H9 (cell line): ENCODE results near the gene MAPK8. TPM values are rescaled to one million over a fixed set of nuclear protein-coding genes. Genes with fewer than 3 reads are reported as not detected.

Experiments
- DNase-seq: peaks from one replicate; pipeline ENCODE4 v3.0.0-alpha.2; 2017
- H2AFZ ChIP-seq: one replicate; pipeline ENCODE4 v1.6.1; 2013; ENCODE audit warnings: mild to moderate bottlenecking, low read length, control low read depth, moderate library complexity
- H2AK5ac ChIP-seq: 2 replicates; pipeline ENCODE4 v1.6.1; 2013; ENCODE audit warnings: low read length, control low read depth, mixed read lengths; ENCODE audit not compliant: insufficient read length
- H2BK120ac ChIP-seq: one replicate; pipeline ENCODE4 v1.6.1; 2013; ENCODE audit warnings: low read depth, mild to moderate bottlenecking, low read length, control low read depth, inconsistent platforms; ENCODE audit not compliant: poor library complexity, severe bottlenecking
- H2BK12ac ChIP-seq: 2 replicates; pipeline ENCODE4 v1.6.1; 2013; ENCODE audit warnings: low read length, control low read depth, mixed read lengths, low read depth; ENCODE audit not compliant: insufficient read length
- H2BK15ac ChIP-seq: 2 replicates; pipeline ENCODE4 v1.6.1; 2013; ENCODE audit warnings: low read depth, low read length, control low read depth
- H2BK20ac ChIP-seq: one replicate; pipeline ENCODE4 v1.6.1; 2013; ENCODE audit warnings: low read depth, mild to moderate bottlenecking, low read length, control low read depth, inconsistent platforms; ENCODE audit not compliant: poor library complexity, severe bottlenecking
- H2BK5ac ChIP-seq: 2 replicates; pipeline ENCODE4 v1.6.1; 2013; ENCODE audit warnings: low read length, control low read depth, mixed read lengths; ENCODE audit not compliant: insufficient read length
- H3K14ac ChIP-seq: 2 replicates; pipeline ENCODE4 v1.6.1; 2013; ENCODE audit warnings: low read length, control low read depth; ENCODE audit not compliant: insufficient read depth
- H3K18ac ChIP-seq: 2 replicates; pipeline ENCODE4 v1.6.1; 2013; ENCODE audit warnings: low read depth, mild to moderate bottlenecking, mixed read lengths, low read length, control low read depth; ENCODE audit not compliant: insufficient read length
- H3K23ac ChIP-seq: 2 replicates; pipeline ENCODE4 v1.6.1; 2013; ENCODE audit warnings: low read length, control low read depth, mixed read lengths, low read depth; ENCODE audit not compliant: insufficient read length
- H3K23me2 ChIP-seq: 2 replicates; pipeline ENCODE4 v1.6.1; 2013; ENCODE audit warnings: low read depth, mild to moderate bottlenecking, mixed read lengths, low read length, control low read depth; ENCODE audit not compliant: insufficient read length, poor library complexity, severe bottlenecking
- H3K27ac ChIP-seq: 2 replicates; pipeline ENCODE4 v1.5.1; 2013; ENCODE audit warnings: low read length, control low read depth, mixed read lengths, low read depth; ENCODE audit not compliant: insufficient read length
- H3K27me3 ChIP-seq: 2 replicates; pipeline ENCODE4 v1.6.1; 2013; ENCODE audit warnings: low read length, control low read depth, inconsistent platforms; ENCODE audit not compliant: insufficient read depth
- H3K4ac ChIP-seq: 2 replicates; pipeline ENCODE4 v1.6.1; 2013; ENCODE audit warnings: low read depth, mild to moderate bottlenecking, control low read depth, inconsistent platforms, low read length, moderate library complexity
- H3K4me1 ChIP-seq: 2 replicates; pipeline ENCODE4 v1.6.1; 2013; ENCODE audit warnings: low read length, control low read depth, inconsistent platforms; ENCODE audit not compliant: insufficient read depth
- H3K4me2 ChIP-seq: 2 replicates; pipeline ENCODE4 v1.6.1; 2013; ENCODE audit warnings: low read length, control low read depth, mixed read lengths; ENCODE audit not compliant: insufficient read length, insufficient read depth
- H3K56ac ChIP-seq: 2 replicates; pipeline ENCODE4 v1.6.1; 2013; ENCODE audit warnings: low read depth, mild to moderate bottlenecking, mixed read lengths, low read length, control low read depth; ENCODE audit not compliant: insufficient read length
- H3K79me1 ChIP-seq: 2 replicates; pipeline ENCODE4 v1.6.1; 2013; ENCODE audit warnings: low read depth, mild to moderate bottlenecking, moderate library complexity, low read length, control low read depth, inconsistent platforms; ENCODE audit not compliant: insufficient read depth, poor library complexity, severe bottlenecking
- H3K79me2 ChIP-seq: 2 replicates; pipeline ENCODE4 v1.6.1; 2013; ENCODE audit warnings: low read length, control low read depth, inconsistent platforms; ENCODE audit not compliant: insufficient read depth
- H3K9ac ChIP-seq: 2 replicates; pipeline ENCODE4 v1.6.1; 2013; ENCODE audit warnings: low read length, control low read depth, mixed read lengths; ENCODE audit not compliant: insufficient read length; ENCODE audit errors: extremely low read depth
- H3K9me3 ChIP-seq: one replicate; pipeline ENCODE4 v1.6.1; 2013; ENCODE audit warnings: low read depth, low read length, inconsistent platforms; ENCODE audit not compliant: control insufficient read depth
- H3T11ph ChIP-seq: one replicate; pipeline ENCODE4 v1.6.1; 2013; ENCODE audit warnings: mild to moderate bottlenecking, low read length, control low read depth, inconsistent platforms
- H4K20me1 ChIP-seq: one replicate; pipeline ENCODE4 v1.6.1; 2013; ENCODE audit not compliant: control insufficient read depth, insufficient read length, insufficient read depth
- H4K5ac ChIP-seq: 2 replicates; pipeline ENCODE4 v1.6.1; 2013; ENCODE audit warnings: low read depth, mild to moderate bottlenecking, mixed read lengths, low read length, control low read depth; ENCODE audit not compliant: insufficient read length
- H4K8ac ChIP-seq: replicated peaks from 2 replicates; pipeline ENCODE4 v1.6.1; 2013; ENCODE audit warnings: low read length, control low read depth, mixed read lengths, low read depth; ENCODE audit not compliant: insufficient read length
- H4K91ac ChIP-seq: 2 replicates; pipeline ENCODE4 v1.6.1; 2013; ENCODE audit warnings: low read depth, mild to moderate bottlenecking, moderate library complexity, mixed read lengths, low read length, control low read depth; ENCODE audit not compliant: insufficient read length
- H3K27ac Mint-ChIP-seq, 3 experiments: 2 replicates in 2 of 3; 3 replicates in 1 of 3; pipeline ENCODE4 v1.8.0; 2020 to 2021; ENCODE audit warnings: mixed read lengths in 3 of 3, mild to moderate bottlenecking in 1 of 3, moderate library complexity in 1 of 3
- H3K27me3 Mint-ChIP-seq: 2 replicates; pipeline ENCODE4 v1.8.0; 2021; ENCODE audit warnings: low read depth, mild to moderate bottlenecking, moderate library complexity, mixed read lengths
- H3K36me3 Mint-ChIP-seq, 3 experiments: 2 replicates in 2 of 3; 3 replicates in 1 of 3; pipeline ENCODE4 v1.8.0; 2020 to 2021; ENCODE audit warnings: low read depth in 3 of 3, mixed read lengths in 3 of 3; ENCODE audit not compliant: insufficient read depth in 1 of 3
- H3K4me1 Mint-ChIP-seq, 2 experiments: 2 replicates each; pipeline ENCODE4 v1.8.0; 2020; ENCODE audit warnings: mixed read lengths in 2 of 2
- H3K4me3 Mint-ChIP-seq, 2 experiments: 2 replicates in 1 of 2; 3 replicates in 1 of 2; pipeline ENCODE4 v1.8.0; 2020 to 2021; ENCODE audit warnings: mild to moderate bottlenecking in 2 of 2, mixed read lengths in 2 of 2, moderate library complexity in 1 of 2
- H3K9me3 Mint-ChIP-seq, 2 experiments: 2 replicates in 1 of 2; 3 replicates in 1 of 2; pipeline ENCODE4 v1.8.0; 2020; ENCODE audit warnings: mild to moderate bottlenecking in 2 of 2, mixed read lengths in 2 of 2, moderate library complexity in 1 of 2
- CTCF ChIP-seq: fragments of 200-600 bp; sonication (generic); conservative IDR thresholded peaks from 3 replicates; pipeline ENCODE4 v1.8.0; 2021; ENCODE audit warnings: antibody characterized with exemption, mild to moderate bottlenecking
- WGBS: extraction: QIAGEN DNeasy Blood & Tissue Kit; methylation state at CpG from one replicate; pipeline ENCODE4 v1.1.7; 2013; ENCODE audit warnings: missing lambda C conversion rate, low lambda C conversion rate, mixed read lengths; ENCODE audit not compliant: insufficient read length; ENCODE audit errors: extremely low coverage; 5-methylcytosine and 5-hydroxymethylcytosine counted together
- total RNA-seq: library from RNA; stranded (reverse); gene quantifications from 2 replicates; pipeline ENCODE4 v1.2.1, GENCODE V29; 2021

Gene MAPK8
- total RNA-seq, 1 experiment from 2014 or later = 52.0 TPM

- no peak overlapping the region for H3K56ac ChIP-seq
- H3K4me3 Mint-ChIP-seq = no peak overlapping the region
- H4K8ac ChIP-seq = no peak overlapping the region
- no peak overlapping the region for H2AK5ac ChIP-seq
- H3K4me1 ChIP-seq = no peaks in the 10 kb centered on the region; the same call in 1 of the 2 replicates
- H3K27me3 ChIP-seq = no peaks in the 10 kb centered on the region
- no peak overlapping the region for H3K4me2 ChIP-seq
- H3K27ac Mint-ChIP-seq = no peak overlapping the region
- TF ChIP-seq CTCF = no peak
- no peak overlapping the region for H3K23ac ChIP-seq
- no peaks in the 10 kb centered on the region for H3K79me1 ChIP-seq
- H3K36me3 Mint-ChIP-seq = no peaks in the 10 kb centered on the region
- H2AFZ ChIP-seq = no peak overlapping the region
- no peak overlapping the region for H2BK120ac ChIP-seq
- no peak overlapping the region for H3K4ac ChIP-seq
- no peak overlapping the region for H3T11ph ChIP-seq
- H3K4me1 Mint-ChIP-seq = peaks cover 19 to 22% of the 10 kb centered on the region in 2 experiments
- WGBS = no CpG with 5 or more reads among the region's 2 CpGs
- H3K9me3 Mint-ChIP-seq = no peaks in the 10 kb centered on the region; a peak in 1 of 5 replicates
- no peaks in the 10 kb centered on the region for H3K79me2 ChIP-seq
- H3K23me2 ChIP-seq = no peaks in the 10 kb centered on the region
- DNase-seq = no peak
- H3K14ac ChIP-seq = no peak overlapping the region
- H3K27me3 Mint-ChIP-seq = 0 out of 2 replicates have a peak, but pooled peaks cover 2% of the 10 kb centered on the region
- no peak overlapping the region for H2BK20ac ChIP-seq
- no peak overlapping the region for H2BK5ac ChIP-seq
- no peak overlapping the region for H3K9ac ChIP-seq
- H2BK12ac ChIP-seq = no peak overlapping the region
- no peak overlapping the region for H2BK15ac ChIP-seq
- no peaks in the 10 kb centered on the region for H4K20me1 ChIP-seq
- no peak overlapping the region for H4K91ac ChIP-seq
- no peak overlapping the region for H4K5ac ChIP-seq
- no peaks in the 10 kb centered on the region for H3K9me3 ChIP-seq
- no peak overlapping the region for H3K18ac ChIP-seq
- no peak overlapping the region for H3K27ac ChIP-seq
These were observed 33.8 kb upstream of the MAPK8 start for GRCh38 chr10:48272682-48273081.
